ENCODE data around the gene DOCK4. TPM values are rescaled to one million over a fixed set of nuclear protein-coding genes. Genes with fewer than 3 reads are reported as not detected.

The DOCK4 gene
- total RNA-seq, 4 donors from 2014 or later: 6.4 to 20.5 (median 9.7) TPM

- no peaks in the 10 kb centered on the region for H3K36me3 ChIP-seq
- TF ChIP-seq CTCF (IDR thresholded peaks at IDR 0.05) (no peak), POLR2AphosphoS5 (IDR thresholded peaks at IDR 0.05) (no peak), EP300 (IDR thresholded peaks at IDR 0.05) (no peak), POLR2A (IDR thresholded peaks at IDR 0.05) (no peak)
- no peaks in the 10 kb centered on the region for H3K4me1 ChIP-seq
- 78% methylated on average over 5 of the region's 5 CpGs for WGBS
- no peak for DNase-seq (ENCODE audit: low spot score in 2 of 2)
- H3K27me3 ChIP-seq: no peaks in the 10 kb centered on the region
- H3K4me3 ChIP-seq: no peak overlapping the region
- no peaks in the 10 kb centered on the region for H3K9me3 ChIP-seq
- H3K27ac ChIP-seq: no peak overlapping the region
These were observed 10.5 kb downstream of the DOCK4 start for GRCh38 chr7:112195717-112196116.

GRCh38 chr7:112193915-112194502, 12.2 kb downstream of the DOCK4 start:
- Histone ChIP-seq H3K27me3 (no peaks in the 10 kb centered on the region), H3K4me1 (no peaks in the 10 kb centered on the region), H3K36me3 (no peaks in the 10 kb centered on the region), H3K9me3 (no peaks in the 10 kb centered on the region), H3K4me3 (no peak overlapping the region), H3K27ac (no peak overlapping the region)
- DNase-seq (ENCODE audit: low spot score in 2 of 2): no peak
- TF ChIP-seq CTCF (IDR thresholded peaks at IDR 0.05) (no peak), POLR2A (IDR thresholded peaks at IDR 0.05) (no peak), EP300 (IDR thresholded peaks at IDR 0.05) (no peak), POLR2AphosphoS5 (IDR thresholded peaks at IDR 0.05) (no peak)

- 51% methylated on average over 4 of the region's 4 CpGs for WGBS
These were observed 13.7 kb downstream of the DOCK4 start for GRCh38 chr7:112192236-112193154.

GRCh38 chr7:112190120-112190519, 16.1 kb downstream of the DOCK4 start:
- TF ChIP-seq POLR2AphosphoS5 (IDR thresholded peaks at IDR 0.05): no peak
- TF ChIP-seq EP300 (IDR thresholded peaks at IDR 0.05): no peak
- no peak for TF ChIP-seq CTCF (IDR thresholded peaks at IDR 0.05)
- TF ChIP-seq POLR2A (IDR thresholded peaks at IDR 0.05): no peak
- H3K4me3 ChIP-seq: no peak overlapping the region
- no peaks in the 10 kb centered on the region for H3K9me3 ChIP-seq
- DNase-seq (ENCODE audit: low spot score in 2 of 2): no peak
- no peaks in the 10 kb centered on the region for H3K27me3 ChIP-seq
- H3K36me3 ChIP-seq: no peaks in the 10 kb centered on the region
- 86% methylated on average over 2 of the region's 2 CpGs for WGBS
- peaks cover 2% of the 10 kb centered on the region for H3K4me1 ChIP-seq
- no peak overlapping the region for H3K27ac ChIP-seq

More at GRCh38 chr7:112192236-112193154, 13.7 kb downstream of the DOCK4 start:
- no peaks in the 10 kb centered on the region for H3K9me3 ChIP-seq
- no peak for TF ChIP-seq POLR2A (IDR thresholded peaks at IDR 0.05)
- TF ChIP-seq POLR2AphosphoS5 (IDR thresholded peaks at IDR 0.05): no peak
- TF ChIP-seq EP300 (IDR thresholded peaks at IDR 0.05): no peak
- no peak for TF ChIP-seq CTCF (IDR thresholded peaks at IDR 0.05)
- H3K36me3 ChIP-seq: no peaks in the 10 kb centered on the region
- no peak overlapping the region for H3K27ac ChIP-seq
- no peak for DNase-seq (ENCODE audit: low spot score in 2 of 2)
- H3K4me1 ChIP-seq: no peaks in the 10 kb centered on the region
- no peaks in the 10 kb centered on the region for H3K27me3 ChIP-seq
- H3K4me3 ChIP-seq: no peak overlapping the region

- no peak overlapping the region for H3K4me3 ChIP-seq
- H3K9me3 ChIP-seq: no peaks in the 10 kb centered on the region
- TF ChIP-seq EP300 (IDR thresholded peaks at IDR 0.05): no peak
- no peak for TF ChIP-seq POLR2AphosphoS5 (IDR thresholded peaks at IDR 0.05)
- TF ChIP-seq CTCF (IDR thresholded peaks at IDR 0.05): no peak
- no peak for TF ChIP-seq POLR2A (IDR thresholded peaks at IDR 0.05)
- peaks cover 3% of the 10 kb centered on the region for H3K4me1 ChIP-seq
- H3K27me3 ChIP-seq: no peaks in the 10 kb centered on the region
- DNase-seq (ENCODE audit: low spot score in 2 of 2): no peak
- H3K27ac ChIP-seq: no peak overlapping the region
- no peaks in the 10 kb centered on the region for H3K36me3 ChIP-seq
- 98% methylated on average over 5 of the region's 5 CpGs for WGBS
These were observed 16.5 kb downstream of the DOCK4 start for GRCh38 chr7:112189691-112190090.
